Chondrocyte (in vitro differentiated cells): ENCODE measurements around the gene SLAMF9. TPM values are rescaled to one million over a fixed set of nuclear protein-coding genes. Genes with fewer than 3 reads are reported as not detected.

Source experiments
- DNase-seq: peaks from one replicate; pipeline ENCODE4 v3.0.0; 2021; ENCODE audit warnings: mixed read lengths, low spot score
- H3K27ac Mint-ChIP-seq: one replicate; pipeline ENCODE4 v1.8.0; 2021; ENCODE audit warnings: mild to moderate bottlenecking, moderate library complexity, mixed read lengths; ENCODE audit not compliant: unreplicated experiment
- H3K27me3 Mint-ChIP-seq: 2 replicates; pipeline ENCODE4 v1.8.0; 2021; ENCODE audit warnings: low read depth, mixed read lengths
- H3K36me3 Mint-ChIP-seq: 2 replicates; pipeline ENCODE4 v1.8.0; 2021; ENCODE audit warnings: low read depth, mixed read lengths
- H3K4me1 Mint-ChIP-seq: 2 replicates; pipeline ENCODE4 v1.8.0; 2021; ENCODE audit warnings: low read depth, mild to moderate bottlenecking, mixed read lengths
- H3K4me3 Mint-ChIP-seq: one replicate; pipeline ENCODE4 v1.8.0; 2021; ENCODE audit warnings: mild to moderate bottlenecking, moderate library complexity, mixed read lengths; ENCODE audit not compliant: unreplicated experiment
- H3K9me3 Mint-ChIP-seq: 2 replicates; pipeline ENCODE4 v1.8.0; 2021; ENCODE audit warnings: low read depth, mixed read lengths
- total RNA-seq: library from RNA; stranded (reverse); gene quantifications from 3 replicates; pipeline ENCODE4 v1.2.1, GENCODE V29; 2021
- TF ChIP-seq, protein P1 (sequence below): fragments of 200-600 bp; sonication (generic); IDR thresholded peaks from 2 replicates; pipeline ENCODE4 v1.5.0; 2021; ENCODE audit warnings: antibody characterized with exemption, mild to moderate bottlenecking, moderate library complexity

SLAMF9 gene
- total RNA-seq, 1 donor from 2014 or later: not detected

DNA sequence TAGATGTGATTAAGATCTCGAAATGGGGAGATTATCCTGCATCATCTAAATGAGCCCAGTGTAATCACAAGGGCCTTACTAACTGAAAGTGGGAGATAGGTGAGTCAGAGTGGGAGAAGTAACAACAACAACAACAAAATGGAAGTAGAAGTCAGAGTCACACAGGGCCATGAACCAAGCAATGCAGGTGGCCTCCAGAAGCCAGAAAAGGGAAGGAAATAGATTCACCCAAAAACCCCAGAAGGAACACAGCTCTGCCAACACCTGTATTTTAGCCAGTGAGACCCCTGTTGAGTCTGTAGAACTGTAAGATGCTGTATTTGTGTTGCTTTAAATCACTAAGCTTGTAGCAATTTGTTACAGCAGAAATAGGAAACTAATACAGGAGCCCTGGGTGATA, 32.8 kb downstream of the SLAMF9 start:
- TF ChIP-seq, protein P1, sequence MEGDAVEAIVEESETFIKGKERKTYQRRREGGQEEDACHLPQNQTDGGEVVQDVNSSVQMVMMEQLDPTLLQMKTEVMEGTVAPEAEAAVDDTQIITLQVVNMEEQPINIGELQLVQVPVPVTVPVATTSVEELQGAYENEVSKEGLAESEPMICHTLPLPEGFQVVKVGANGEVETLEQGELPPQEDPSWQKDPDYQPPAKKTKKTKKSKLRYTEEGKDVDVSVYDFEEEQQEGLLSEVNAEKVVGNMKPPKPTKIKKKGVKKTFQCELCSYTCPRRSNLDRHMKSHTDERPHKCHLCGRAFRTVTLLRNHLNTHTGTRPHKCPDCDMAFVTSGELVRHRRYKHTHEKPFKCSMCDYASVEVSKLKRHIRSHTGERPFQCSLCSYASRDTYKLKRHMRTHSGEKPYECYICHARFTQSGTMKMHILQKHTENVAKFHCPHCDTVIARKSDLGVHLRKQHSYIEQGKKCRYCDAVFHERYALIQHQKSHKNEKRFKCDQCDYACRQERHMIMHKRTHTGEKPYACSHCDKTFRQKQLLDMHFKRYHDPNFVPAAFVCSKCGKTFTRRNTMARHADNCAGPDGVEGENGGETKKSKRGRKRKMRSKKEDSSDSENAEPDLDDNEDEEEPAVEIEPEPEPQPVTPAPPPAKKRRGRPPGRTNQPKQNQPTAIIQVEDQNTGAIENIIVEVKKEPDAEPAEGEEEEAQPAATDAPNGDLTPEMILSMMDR: no peak
- H3K4me3 Mint-ChIP-seq: peak overlapping the region; percentile 5
- peaks cover 20% of the 10 kb centered on the region for H3K36me3 Mint-ChIP-seq
- peaks cover 86% of the 10 kb centered on the region for H3K4me1 Mint-ChIP-seq
- no peaks in the 10 kb centered on the region for H3K27me3 Mint-ChIP-seq
- no peak overlapping the region for H3K27ac Mint-ChIP-seq
- no peaks in the 10 kb centered on the region for H3K9me3 Mint-ChIP-seq
- DNase-seq: no peak

DNA sequence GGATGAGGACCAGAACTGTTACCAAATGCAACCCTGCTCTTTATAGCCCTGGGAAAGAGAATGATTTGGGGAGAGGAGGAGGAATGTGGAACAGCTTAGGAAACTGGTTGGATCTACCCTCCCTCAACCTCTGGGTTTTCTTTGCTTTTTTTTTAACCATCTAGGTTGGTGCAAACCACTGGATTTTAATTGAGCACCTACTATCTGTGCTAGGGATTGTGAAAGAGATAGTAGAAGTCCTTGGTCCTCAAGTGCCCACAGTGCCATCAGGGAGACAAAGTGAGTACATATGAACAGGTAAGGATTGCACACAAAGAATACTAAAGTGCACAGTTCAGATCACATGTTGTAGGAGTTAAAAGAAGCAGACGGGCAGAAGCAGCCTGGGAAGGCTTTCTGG, 33.4 kb downstream of the SLAMF9 start:
- peak overlapping the region; percentile 32 for H3K27ac Mint-ChIP-seq
- no peak for DNase-seq
- TF ChIP-seq, protein P1: no peak
- H3K4me1 Mint-ChIP-seq: peaks cover 86% of the 10 kb centered on the region
- no peaks in the 10 kb centered on the region for H3K27me3 Mint-ChIP-seq
- no peaks in the 10 kb centered on the region for H3K9me3 Mint-ChIP-seq
- peaks cover 20% of the 10 kb centered on the region for H3K36me3 Mint-ChIP-seq
- H3K4me3 Mint-ChIP-seq: no peak overlapping the region

DNA sequence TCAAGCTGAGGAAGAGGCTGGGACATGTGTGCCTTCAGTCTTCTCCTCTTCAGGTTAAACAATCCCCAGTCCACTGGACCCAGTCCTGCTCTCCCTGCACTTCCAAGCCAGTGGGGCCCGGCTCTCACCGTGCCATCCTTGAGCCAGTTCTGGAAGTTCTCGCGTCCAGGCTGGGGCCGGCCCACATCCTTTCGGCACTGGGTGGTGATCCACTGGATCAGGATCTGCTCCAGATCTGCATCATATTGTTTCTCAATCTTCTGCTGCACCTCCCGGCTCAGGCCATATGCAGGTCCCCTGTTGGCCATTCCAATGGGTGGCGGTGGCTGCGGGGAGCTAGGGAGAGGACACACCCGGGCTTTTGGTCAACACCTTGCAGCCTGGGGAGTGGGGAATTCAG, 33.8 kb downstream of the SLAMF9 start:
- TF ChIP-seq, protein P1: no peak
- Mint-ChIP-seq H3K27me3 (no peaks in the 10 kb centered on the region), H3K4me3 (no peak overlapping the region), H3K4me1 (peaks cover 85% of the 10 kb centered on the region), H3K36me3 (peaks cover 20% of the 10 kb centered on the region), H3K27ac (peak overlapping the region; percentile 32), H3K9me3 (no peaks in the 10 kb centered on the region)
- DNase-seq: no peak

DNA sequence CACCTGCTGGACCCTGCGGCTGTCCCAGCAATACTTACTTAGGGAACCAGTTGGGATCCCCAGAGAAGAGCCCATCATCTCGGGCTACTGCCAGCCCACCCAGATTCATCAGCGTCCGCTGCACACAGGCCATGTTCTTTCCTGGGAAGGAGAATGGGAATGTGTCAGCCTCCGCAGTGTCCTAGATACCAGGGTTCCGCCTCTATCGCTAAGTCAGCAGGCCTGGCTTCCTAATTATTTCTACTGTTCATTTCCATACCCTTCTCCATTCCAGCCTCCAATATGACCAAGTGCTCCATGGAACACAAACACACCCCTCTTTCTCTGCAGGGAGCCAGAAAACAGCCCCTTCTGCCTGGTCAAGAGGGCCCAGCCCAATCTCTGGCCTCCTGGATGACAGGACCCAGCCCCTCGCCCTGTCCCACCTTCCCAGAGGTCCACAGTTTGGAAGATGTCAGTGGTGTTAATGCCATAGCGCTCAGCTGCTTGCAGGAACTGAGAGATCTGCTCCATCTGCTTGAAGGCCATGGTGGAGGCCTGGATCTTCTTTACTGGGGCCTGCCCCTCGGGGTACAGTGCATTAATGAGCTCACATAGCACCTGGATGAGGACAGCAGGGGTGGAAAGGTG, 34.7 kb downstream of the SLAMF9 start:
- Mint-ChIP-seq H3K4me1 (peaks cover 88% of the 10 kb centered on the region), H3K4me3 (no peak overlapping the region), H3K9me3 (no peaks in the 10 kb centered on the region), H3K27me3 (no peaks in the 10 kb centered on the region), H3K36me3 (peaks cover 23% of the 10 kb centered on the region), H3K27ac (peak overlapping the region; percentile 36)
- DNase-seq: no peak
- TF ChIP-seq, protein P1: no peak

DNA sequence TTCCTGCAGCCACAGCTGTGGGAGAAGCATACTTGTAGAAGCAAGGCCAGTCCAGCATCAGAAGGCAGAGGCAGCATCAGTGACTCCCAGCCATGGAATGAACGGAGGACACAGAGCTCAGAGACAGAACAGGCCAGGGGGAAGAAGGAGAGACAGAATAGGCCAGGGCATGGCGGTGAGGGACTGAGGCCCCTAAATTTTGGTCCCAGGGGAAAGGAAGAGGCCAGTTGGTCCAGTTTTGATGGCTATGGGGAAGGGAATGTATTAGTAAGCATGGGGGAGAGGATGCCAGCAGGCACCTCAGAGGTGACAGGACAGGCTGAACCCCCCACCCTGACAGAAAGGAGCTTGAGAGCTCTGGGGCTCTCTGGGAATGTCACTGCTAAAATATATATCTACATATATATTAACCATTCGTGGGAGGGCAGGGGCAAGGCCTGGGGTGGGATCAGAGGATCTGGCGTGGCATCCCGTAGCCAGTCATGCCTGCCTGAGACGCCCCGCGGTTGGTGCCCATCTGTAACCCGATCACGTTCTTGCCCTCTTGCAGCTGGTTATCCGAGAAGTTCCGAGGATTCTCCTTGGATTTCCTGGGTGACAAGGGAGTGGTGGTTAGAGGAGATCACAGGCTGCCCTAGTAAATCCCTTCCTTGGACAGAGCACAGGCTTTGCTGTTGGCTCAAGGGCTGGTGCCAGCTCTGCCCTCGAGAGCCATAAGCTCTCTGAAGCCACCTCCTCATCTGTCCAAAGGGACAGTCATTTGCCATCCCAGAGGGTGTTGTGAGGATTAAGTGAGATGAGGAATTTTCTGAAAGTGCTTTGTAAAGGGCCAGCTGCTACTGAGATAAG, 35.5 kb downstream of the SLAMF9 start:
- Mint-ChIP-seq H3K27me3 (no peaks in the 10 kb centered on the region), H3K9me3 (no peaks in the 10 kb centered on the region), H3K4me3 (peak overlapping the region; percentile 13), H3K36me3 (peaks cover 20% of the 10 kb centered on the region), H3K27ac (peak overlapping the region; percentile 84), H3K4me1 (peaks cover 92% of the 10 kb centered on the region)
- DNase-seq: no peak
- TF ChIP-seq, protein P1: no peak
